ENCODE results near the gene ICE2. TPM values are rescaled to one million over a fixed set of nuclear protein-coding genes. Genes with fewer than 3 reads are reported as not detected.

ICE2 gene
- total RNA-seq, 4 donors from 2014 or later: 14.6 to 34.9 (median 23.8) TPM

DNA sequence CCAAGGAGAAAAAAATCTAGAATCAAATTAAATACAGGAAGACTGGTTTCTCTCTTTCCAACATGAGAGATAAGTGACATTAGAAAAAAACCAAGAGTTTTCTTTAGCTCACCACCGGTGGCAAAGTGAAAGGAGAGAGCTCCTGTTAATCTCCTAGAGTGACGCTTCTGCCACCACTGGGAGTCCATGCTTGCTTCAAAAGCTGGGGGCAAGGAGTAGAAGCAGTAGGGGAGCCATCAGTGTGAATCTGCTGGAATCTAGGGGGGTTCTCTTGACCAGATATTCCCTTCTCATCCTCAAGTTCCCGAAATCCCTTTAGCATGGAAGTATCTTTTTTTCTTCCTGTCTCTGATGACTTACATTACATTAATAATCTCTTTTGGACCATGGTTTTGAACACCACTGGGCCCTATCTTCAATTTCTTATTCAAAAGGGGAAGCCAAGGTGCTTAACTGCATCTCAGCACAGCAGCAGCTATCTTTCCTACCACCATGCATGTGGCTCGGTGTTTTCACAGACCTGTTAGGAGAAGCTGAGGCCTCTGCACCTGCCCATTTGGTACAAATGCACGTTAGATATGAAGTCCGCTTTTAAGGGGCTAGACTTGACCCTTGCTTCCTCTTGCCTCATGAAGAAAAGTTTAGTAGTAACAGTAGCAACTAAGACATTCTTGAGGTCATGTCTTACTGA is 6.6 kb upstream of the ICE2 start:
- WGBS, 2 donors (ENCODE audit: low coverage in 1 of 2): 65 to 75% methylated on average over 6 of the region's 6 CpGs
- H3K27ac ChIP-seq: no peak overlapping the region

DNA sequence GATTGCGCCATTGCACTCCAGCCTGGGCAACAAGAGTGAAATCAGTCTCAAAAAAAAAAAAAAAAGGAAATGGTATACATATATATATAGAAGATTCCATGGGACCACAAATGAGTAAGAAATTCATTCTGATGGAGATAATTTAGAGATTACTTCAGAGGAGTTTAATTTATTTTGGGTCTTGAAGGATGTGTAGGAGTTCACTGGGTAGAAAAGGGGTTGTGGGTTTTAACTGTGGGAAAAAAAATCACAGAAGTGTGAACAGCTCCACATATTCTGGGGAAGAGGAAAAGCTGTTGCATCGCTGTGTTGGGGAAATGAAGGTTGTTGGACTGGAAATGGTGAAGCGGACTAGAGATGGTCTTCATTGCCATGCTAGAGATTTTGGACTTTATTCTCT is 4.1 kb upstream of the ICE2 start:
- H3K27ac ChIP-seq: no peak overlapping the region
- ATAC-seq: no peak

More for the DNA sequence above, 6.6 kb upstream of the ICE2 start:
- Histone ChIP-seq H3K36me3 (no peaks in the 10 kb centered on the region), H3K4me1 (no peaks in the 10 kb centered on the region), H3K4me3 (no peak overlapping the region), H3K9me3 (no peaks in the 10 kb centered on the region), H3K27me3 (no peaks in the 10 kb centered on the region)
- TF ChIP-seq POLR2A (IDR thresholded peaks at IDR 0.05) (no peak), EP300 (IDR thresholded peaks at IDR 0.05) (no peak), POLR2AphosphoS5 (IDR thresholded peaks at IDR 0.05) (no peak)
- TF ChIP-seq, protein P1, sequence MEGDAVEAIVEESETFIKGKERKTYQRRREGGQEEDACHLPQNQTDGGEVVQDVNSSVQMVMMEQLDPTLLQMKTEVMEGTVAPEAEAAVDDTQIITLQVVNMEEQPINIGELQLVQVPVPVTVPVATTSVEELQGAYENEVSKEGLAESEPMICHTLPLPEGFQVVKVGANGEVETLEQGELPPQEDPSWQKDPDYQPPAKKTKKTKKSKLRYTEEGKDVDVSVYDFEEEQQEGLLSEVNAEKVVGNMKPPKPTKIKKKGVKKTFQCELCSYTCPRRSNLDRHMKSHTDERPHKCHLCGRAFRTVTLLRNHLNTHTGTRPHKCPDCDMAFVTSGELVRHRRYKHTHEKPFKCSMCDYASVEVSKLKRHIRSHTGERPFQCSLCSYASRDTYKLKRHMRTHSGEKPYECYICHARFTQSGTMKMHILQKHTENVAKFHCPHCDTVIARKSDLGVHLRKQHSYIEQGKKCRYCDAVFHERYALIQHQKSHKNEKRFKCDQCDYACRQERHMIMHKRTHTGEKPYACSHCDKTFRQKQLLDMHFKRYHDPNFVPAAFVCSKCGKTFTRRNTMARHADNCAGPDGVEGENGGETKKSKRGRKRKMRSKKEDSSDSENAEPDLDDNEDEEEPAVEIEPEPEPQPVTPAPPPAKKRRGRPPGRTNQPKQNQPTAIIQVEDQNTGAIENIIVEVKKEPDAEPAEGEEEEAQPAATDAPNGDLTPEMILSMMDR (IDR thresholded peaks at IDR 0.05): no peak
- ATAC-seq: no peak

DNA sequence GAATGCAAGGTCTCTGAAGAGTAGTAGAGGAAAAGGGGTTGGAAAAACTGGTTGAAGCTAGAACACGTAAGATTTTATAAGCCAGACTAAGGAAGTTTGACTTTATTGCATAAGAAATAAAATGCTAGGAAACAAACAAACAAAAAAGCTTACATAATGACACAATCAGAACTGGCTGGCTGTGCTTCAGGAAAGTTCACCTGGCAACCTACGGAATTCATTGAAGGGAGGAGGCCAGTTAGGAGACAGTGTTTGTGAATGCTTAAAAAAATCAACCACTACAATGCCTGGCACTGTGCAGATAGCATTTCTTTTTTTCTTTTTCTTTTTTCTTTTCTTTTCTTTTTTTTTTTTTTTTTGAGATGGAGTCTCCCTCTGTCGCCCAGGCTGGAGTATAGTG is 1.9 kb upstream of the ICE2 start:
- 83 to 91% methylated on average over 2 to 3 of the region's 3 CpGs for WGBS, 2 donors (ENCODE audit: low coverage in 1 of 2)
- H3K36me3 ChIP-seq: no peaks in the 10 kb centered on the region
- no peak for TF ChIP-seq EP300 (IDR thresholded peaks at IDR 0.05)
- no peak for TF ChIP-seq POLR2A (IDR thresholded peaks at IDR 0.05)
- TF ChIP-seq POLR2AphosphoS5 (IDR thresholded peaks at IDR 0.05): no peak
- TF ChIP-seq, protein P1 (IDR thresholded peaks at IDR 0.05): no peak
- no peak for ATAC-seq
- no peaks in the 10 kb centered on the region for H3K27me3 ChIP-seq
- H3K4me3 ChIP-seq: no peak overlapping the region
- H3K4me1 ChIP-seq: peaks cover 5 to 34% (median 21%) of the 10 kb centered on the region in 3 donors
- H3K27ac ChIP-seq: no peak overlapping the region
- no peaks in the 10 kb centered on the region for H3K9me3 ChIP-seq

More for the DNA sequence above, 4.1 kb upstream of the ICE2 start:
- no peak overlapping the region for H3K4me3 ChIP-seq
- H3K36me3 ChIP-seq: no peaks in the 10 kb centered on the region
- no peaks in the 10 kb centered on the region for H3K27me3 ChIP-seq
- WGBS, 2 donors (ENCODE audit: low coverage in 1 of 2): 100% methylated on average over 2 to 3 of the region's 3 CpGs
- TF ChIP-seq EP300 (IDR thresholded peaks at IDR 0.05): no peak
- TF ChIP-seq, protein P1 (IDR thresholded peaks at IDR 0.05): no peak
- peaks cover under 1 to 13% (median 5%) of the 10 kb centered on the region in 3 donors for H3K4me1 ChIP-seq
- no peaks in the 10 kb centered on the region for H3K9me3 ChIP-seq

DNA sequence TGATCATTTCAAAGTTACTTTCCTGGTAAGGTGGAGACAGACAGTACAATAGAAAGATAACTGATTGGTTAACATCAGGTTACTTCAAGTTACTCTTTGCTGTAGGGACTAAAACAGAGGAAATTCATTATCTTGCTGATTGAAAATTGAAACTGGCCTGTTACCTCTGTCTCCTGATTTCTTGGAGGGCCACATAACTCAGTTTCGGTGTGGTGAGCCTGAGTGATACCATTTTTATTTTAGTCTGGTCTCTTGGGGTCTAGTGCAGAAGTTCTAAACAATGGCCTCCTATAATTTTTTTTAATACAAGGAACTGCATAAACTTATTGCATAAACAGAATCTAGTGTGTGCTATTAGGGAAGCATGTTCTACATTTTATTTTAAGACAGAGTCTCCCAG is 1.2 kb upstream of the ICE2 start:
- WGBS, 2 donors (ENCODE audit: low coverage in 1 of 2): 90% methylated on average over 1 of the region's 1 CpG; no CpG with 5 or more reads in 1 of the 2 donors
- Histone ChIP-seq H3K27me3 (no peaks in the 10 kb centered on the region), H3K4me3 (no peak overlapping the region), H3K9me3 (no peaks in the 10 kb centered on the region), H3K4me1 (peaks cover 5 to 37% (median 21%) of the 10 kb centered on the region in 3 donors), H3K27ac (no peak overlapping the region), H3K36me3 (peaks cover 0 to 2% of the 10 kb centered on the region in 2 donors)
- TF ChIP-seq POLR2A (IDR thresholded peaks at IDR 0.05): no peak
- TF ChIP-seq, protein P1 (IDR thresholded peaks at IDR 0.05): no peak
- TF ChIP-seq EP300 (IDR thresholded peaks at IDR 0.05): no peak
- TF ChIP-seq POLR2AphosphoS5 (IDR thresholded peaks at IDR 0.05): no peak
- no peak for ATAC-seq
